ENCODE data around the gene AK5.
A peak's percentile ranks its signal among the peaks of the same experiment; 100 is the strongest.

AK5 gene

GRCh38 chr1:77467741-77468140 lies 185.9 kb downstream of the AK5 start:
- no CpG with 5 or more reads among the region's 2 CpGs for WGBS (ENCODE audit: insufficient coverage)
- Histone ChIP-seq H3K27me3 (replicated peaks in 2 of 5; ENCODE audit: control insufficient read depth in 4 of 5, insufficient read depth in 5 of 5, low read length in 4 of 5) (no peaks in the 10 kb centered on the region), H3K36me3 (ENCODE audit: control insufficient read depth in 4 of 4, insufficient read depth in 4 of 4, low read length in 3 of 4) (no peaks in the 10 kb centered on the region), H3K27ac (ENCODE audit: insufficient read depth in 1 of 2, low read depth in 1 of 2, low read length in 2 of 2, poor library complexity in 1 of 2, severe bottlenecking in 2 of 2) (no peak overlapping the region), H3K4me1 (ENCODE audit: control extremely low read depth in 1 of 4, control insufficient read depth in 4 of 4, insufficient read depth in 4 of 4, low read length in 3 of 4) (no peaks in the 10 kb centered on the region), H3K4me3 (ENCODE audit: control insufficient read depth in 1 of 7, extremely low read depth in 1 of 7, insufficient read depth in 4 of 7, low read depth in 2 of 7, low read length in 6 of 7) (no peak overlapping the region), H3K9me3 (ENCODE audit: control extremely low read depth in 1 of 5, control insufficient read depth in 4 of 5, insufficient read depth in 2 of 5, low read depth in 1 of 5, low read length in 4 of 5) (peaks cover 0 to 2% (median 0%) of the 10 kb centered on the region in 5 experiments)
- ChIA-PET CTCF (no interaction called here), POLR2A (no interaction called here)
- DNase-seq, result no peak

DNA sequence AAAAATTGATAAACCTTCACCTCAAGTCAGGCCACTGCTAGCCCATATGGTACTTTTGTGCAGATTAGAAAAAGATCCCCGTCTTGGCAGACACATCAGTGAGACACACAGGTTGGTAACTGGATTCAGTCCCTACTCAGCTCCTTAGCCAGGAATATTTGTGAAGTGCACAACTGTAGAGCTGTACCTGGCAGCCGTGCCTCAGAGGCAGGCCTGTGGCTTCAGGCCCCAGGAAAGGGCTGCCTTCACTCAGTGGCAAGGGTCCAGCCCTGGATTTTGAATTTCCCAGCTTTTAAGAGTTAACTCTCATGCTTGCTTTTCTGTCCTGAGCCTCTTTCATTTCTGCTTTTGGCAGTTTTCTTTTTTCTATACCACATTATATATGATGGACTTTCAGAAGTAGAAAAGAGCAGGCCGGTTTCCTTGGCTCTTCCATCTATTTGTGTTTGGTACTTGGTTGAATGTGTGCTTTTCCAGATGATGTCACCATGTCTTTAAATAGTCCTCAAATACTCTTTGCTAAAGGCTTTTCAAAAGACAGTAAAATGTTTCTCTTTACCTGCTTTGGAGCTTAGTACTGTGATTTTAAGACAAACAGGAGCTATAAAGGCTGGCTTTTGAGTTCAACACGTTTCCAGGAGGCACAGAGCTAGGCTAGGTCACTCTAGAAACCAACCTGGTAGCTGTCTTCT lies 186.6 kb downstream of the AK5 start:
- POLR2A ChIA-PET, result no interaction called here
- DNase-seq, result no peak
- no peaks in the 10 kb centered on the region for H3K36me3 ChIP-seq (ENCODE audit: control insufficient read depth in 4 of 4, insufficient read depth in 4 of 4, low read length in 3 of 4)
- H3K4me1 ChIP-seq (ENCODE audit: control extremely low read depth in 1 of 4, control insufficient read depth in 4 of 4, insufficient read depth in 4 of 4, low read length in 3 of 4), result no peaks in the 10 kb centered on the region
- CTCF ChIA-PET, result no interaction called here
- WGBS (ENCODE audit: insufficient coverage), result 96% methylated on average over 3 of the region's 4 CpGs
- H3K27me3 ChIP-seq (replicated peaks in 2 of 5; ENCODE audit: control insufficient read depth in 4 of 5, insufficient read depth in 5 of 5, low read length in 4 of 5), result no peaks in the 10 kb centered on the region
- H3K9me3 ChIP-seq (ENCODE audit: control extremely low read depth in 1 of 5, control insufficient read depth in 4 of 5, insufficient read depth in 2 of 5, low read depth in 1 of 5, low read length in 4 of 5), result peaks cover 0 to 4% (median 0%) of the 10 kb centered on the region in 5 experiments
- no peak overlapping the region for H3K27ac ChIP-seq (ENCODE audit: insufficient read depth in 1 of 2, low read depth in 1 of 2, low read length in 2 of 2, poor library complexity in 1 of 2, severe bottlenecking in 2 of 2)
- no peak overlapping the region for H3K4me3 ChIP-seq (ENCODE audit: control insufficient read depth in 1 of 7, extremely low read depth in 1 of 7, insufficient read depth in 4 of 7, low read depth in 2 of 7, low read length in 6 of 7)

GRCh38 chr1:77468949-77469710 lies 187.3 kb downstream of the AK5 start:
- peaks cover 0 to 4% (median 0%) of the 10 kb centered on the region in 5 experiments for H3K9me3 ChIP-seq (ENCODE audit: control extremely low read depth in 1 of 5, control insufficient read depth in 4 of 5, insufficient read depth in 2 of 5, low read depth in 1 of 5, low read length in 4 of 5)
- 100% methylated on average over 2 of the region's 5 CpGs for WGBS (ENCODE audit: insufficient coverage)
- no peaks in the 10 kb centered on the region for H3K36me3 ChIP-seq (ENCODE audit: control insufficient read depth in 4 of 4, insufficient read depth in 4 of 4, low read length in 3 of 4)
- no peaks in the 10 kb centered on the region for H3K27me3 ChIP-seq (replicated peaks in 2 of 5; ENCODE audit: control insufficient read depth in 4 of 5, insufficient read depth in 5 of 5, low read length in 4 of 5)
- H3K4me1 ChIP-seq (ENCODE audit: control extremely low read depth in 1 of 4, control insufficient read depth in 4 of 4, insufficient read depth in 4 of 4, low read length in 3 of 4), result no peaks in the 10 kb centered on the region
- CTCF ChIA-PET, result no interaction called here
- POLR2A ChIA-PET, result no interaction called here
- H3K27ac ChIP-seq (ENCODE audit: insufficient read depth in 1 of 2, low read depth in 1 of 2, low read length in 2 of 2, poor library complexity in 1 of 2, severe bottlenecking in 2 of 2), result no peak overlapping the region
- DNase-seq, result no peak
- no peak overlapping the region for H3K4me3 ChIP-seq (ENCODE audit: control insufficient read depth in 1 of 7, extremely low read depth in 1 of 7, insufficient read depth in 4 of 7, low read depth in 2 of 7, low read length in 6 of 7)

DNA sequence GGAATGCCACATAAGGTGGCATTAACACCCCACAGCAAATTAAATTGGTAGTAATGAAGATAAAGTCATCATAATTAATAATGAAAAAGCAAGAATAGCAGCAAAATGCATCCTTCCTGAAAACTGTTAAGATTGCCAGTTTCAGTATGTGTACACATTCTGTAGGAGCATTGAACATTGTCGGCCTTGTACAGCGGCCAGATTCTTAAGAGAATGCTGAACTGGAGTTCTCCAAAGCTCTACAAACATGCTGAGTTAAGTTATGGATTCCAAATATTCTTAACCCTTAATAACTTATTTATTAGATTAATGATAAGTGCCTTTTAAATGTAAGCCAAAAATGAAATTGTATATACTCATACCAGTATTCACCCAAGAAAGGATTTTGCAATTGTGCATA lies 189.9 kb downstream of the AK5 start:
- peaks cover 0 to 4% (median 0%) of the 10 kb centered on the region in 5 experiments for H3K9me3 ChIP-seq (ENCODE audit: control extremely low read depth in 1 of 5, control insufficient read depth in 4 of 5, insufficient read depth in 2 of 5, low read depth in 1 of 5, low read length in 4 of 5)
- H3K27me3 ChIP-seq (replicated peaks in 2 of 5; ENCODE audit: control insufficient read depth in 4 of 5, insufficient read depth in 5 of 5, low read length in 4 of 5), result no peaks in the 10 kb centered on the region
- no peak overlapping the region for H3K4me3 ChIP-seq (ENCODE audit: control insufficient read depth in 1 of 7, extremely low read depth in 1 of 7, insufficient read depth in 4 of 7, low read depth in 2 of 7, low read length in 6 of 7)
- CTCF ChIA-PET, result no interaction called here
- no peak for DNase-seq
- WGBS (ENCODE audit: insufficient coverage), result 100% methylated on average over 1 of the region's 2 CpGs
- H3K36me3 ChIP-seq (ENCODE audit: control insufficient read depth in 4 of 4, insufficient read depth in 4 of 4, low read length in 3 of 4), result no peaks in the 10 kb centered on the region
- H3K27ac ChIP-seq (ENCODE audit: insufficient read depth in 1 of 2, low read depth in 1 of 2, low read length in 2 of 2, poor library complexity in 1 of 2, severe bottlenecking in 2 of 2), result no peak overlapping the region
- H3K4me1 ChIP-seq (ENCODE audit: control extremely low read depth in 1 of 4, control insufficient read depth in 4 of 4, insufficient read depth in 4 of 4, low read length in 3 of 4), result peaks cover 0 to 11% (median 0%) of the 10 kb centered on the region in 4 experiments
- POLR2A ChIA-PET, result no interaction called here

- ChIA-PET POLR2A (no interaction called here), CTCF (interaction anchor here (1.2 to 1.4 kb wide), 2 partner anchors 98 to 1483 kb away, joined by 3 to 4 read pairs; no protein-coding TSS in a partner anchor)
- Histone ChIP-seq H3K4me3 (ENCODE audit: control insufficient read depth in 1 of 7, extremely low read depth in 1 of 7, insufficient read depth in 4 of 7, low read depth in 2 of 7, low read length in 6 of 7) (no peak overlapping the region), H3K36me3 (ENCODE audit: control insufficient read depth in 4 of 4, insufficient read depth in 4 of 4, low read length in 3 of 4) (no peaks in the 10 kb centered on the region), H3K27ac (ENCODE audit: insufficient read depth in 1 of 2, low read depth in 1 of 2, low read length in 2 of 2, poor library complexity in 1 of 2, severe bottlenecking in 2 of 2) (no peak overlapping the region), H3K4me1 (ENCODE audit: control extremely low read depth in 1 of 4, control insufficient read depth in 4 of 4, insufficient read depth in 4 of 4, low read length in 3 of 4) (peaks cover 0 to 15% (median 0%) of the 10 kb centered on the region in 4 experiments), H3K27me3 (replicated peaks in 2 of 5; ENCODE audit: control insufficient read depth in 4 of 5, insufficient read depth in 5 of 5, low read length in 4 of 5) (no peaks in the 10 kb centered on the region), H3K9me3 (ENCODE audit: control extremely low read depth in 1 of 5, control insufficient read depth in 4 of 5, insufficient read depth in 2 of 5, low read depth in 1 of 5, low read length in 4 of 5) (peaks cover 0 to 4% (median 0%) of the 10 kb centered on the region in 5 experiments)
- no peak for DNase-seq
- WGBS (ENCODE audit: insufficient coverage), result 83% methylated on average over 1 of the region's 3 CpGs
These were observed 191.9 kb downstream of the AK5 start for GRCh38 chr1:77473690-77474089.

DNA sequence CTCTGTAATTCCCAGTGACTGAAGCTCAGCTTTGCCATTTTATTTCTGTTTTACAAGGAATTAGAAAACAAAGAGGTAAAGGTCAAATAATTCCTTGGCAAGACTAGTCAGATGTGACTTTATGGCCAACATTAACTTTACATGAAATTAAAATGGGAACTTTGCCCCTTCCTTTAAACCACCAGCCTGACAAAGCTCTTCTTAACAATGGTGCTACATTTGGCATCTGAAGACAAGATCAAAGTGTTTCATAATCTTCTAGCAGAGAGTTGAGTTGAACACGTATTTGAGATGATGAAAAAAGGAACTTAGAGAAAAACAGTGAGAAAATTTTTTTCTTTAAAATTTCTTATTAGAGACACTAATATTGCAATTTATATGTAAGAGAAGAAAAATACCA lies 193.8 kb downstream of the AK5 start:
- peaks cover 0 to 4% (median 0%) of the 10 kb centered on the region in 5 experiments for H3K9me3 ChIP-seq (ENCODE audit: control extremely low read depth in 1 of 5, control insufficient read depth in 4 of 5, insufficient read depth in 2 of 5, low read depth in 1 of 5, low read length in 4 of 5)
- ChIA-PET POLR2A (no interaction called here), CTCF (no interaction called here)
- no peaks in the 10 kb centered on the region for H3K36me3 ChIP-seq (ENCODE audit: control insufficient read depth in 4 of 4, insufficient read depth in 4 of 4, low read length in 3 of 4)
- DNase-seq, result peak in 2 of 3 donors; percentile 10 to 11
- H3K27ac ChIP-seq (ENCODE audit: insufficient read depth in 1 of 2, low read depth in 1 of 2, low read length in 2 of 2, poor library complexity in 1 of 2, severe bottlenecking in 2 of 2), result no peak overlapping the region
- peaks cover 0 to 17% (median 0%) of the 10 kb centered on the region in 4 experiments for H3K4me1 ChIP-seq (ENCODE audit: control extremely low read depth in 1 of 4, control insufficient read depth in 4 of 4, insufficient read depth in 4 of 4, low read length in 3 of 4)
- H3K4me3 ChIP-seq (ENCODE audit: control insufficient read depth in 1 of 7, extremely low read depth in 1 of 7, insufficient read depth in 4 of 7, low read depth in 2 of 7, low read length in 6 of 7), result no peak overlapping the region
- H3K27me3 ChIP-seq (replicated peaks in 2 of 5; ENCODE audit: control insufficient read depth in 4 of 5, insufficient read depth in 5 of 5, low read length in 4 of 5), result no peaks in the 10 kb centered on the region
- WGBS (ENCODE audit: insufficient coverage), result no CpG with 5 or more reads among the region's 1 CpG

- no peak for DNase-seq
- Histone ChIP-seq H3K27ac (ENCODE audit: insufficient read depth in 1 of 2, low read depth in 1 of 2, low read length in 2 of 2, poor library complexity in 1 of 2, severe bottlenecking in 2 of 2) (no peak overlapping the region), H3K4me1 (ENCODE audit: control extremely low read depth in 1 of 4, control insufficient read depth in 4 of 4, insufficient read depth in 4 of 4, low read length in 3 of 4) (peaks cover 0 to 17% (median 0%) of the 10 kb centered on the region in 4 experiments), H3K36me3 (ENCODE audit: control insufficient read depth in 4 of 4, insufficient read depth in 4 of 4, low read length in 3 of 4) (no peaks in the 10 kb centered on the region), H3K9me3 (ENCODE audit: control extremely low read depth in 1 of 5, control insufficient read depth in 4 of 5, insufficient read depth in 2 of 5, low read depth in 1 of 5, low read length in 4 of 5) (peaks cover 0 to 4% (median 0%) of the 10 kb centered on the region in 5 experiments), H3K4me3 (ENCODE audit: control insufficient read depth in 1 of 7, extremely low read depth in 1 of 7, insufficient read depth in 4 of 7, low read depth in 2 of 7, low read length in 6 of 7) (no peak overlapping the region), H3K27me3 (replicated peaks in 2 of 5; ENCODE audit: control insufficient read depth in 4 of 5, insufficient read depth in 5 of 5, low read length in 4 of 5) (no peaks in the 10 kb centered on the region)
- CTCF ChIA-PET, result interaction anchor here (2.2 kb wide), 1 partner anchor 10 kb away, joined by 5 read pairs; no protein-coding TSS in a partner anchor
- 93% methylated on average over 3 of the region's 7 CpGs for WGBS (ENCODE audit: insufficient coverage)
- POLR2A ChIA-PET, result interaction anchor here (0.7 kb wide), 1 partner anchor 1324 kb away, joined by 3 read pairs; no protein-coding TSS in a partner anchor
These were observed 194.7 kb downstream of the AK5 start for GRCh38 chr1:77476475-77476874.

Data from common myeloid progenitor, CD34-positive (primary cell).